ENCODE measurements around the gene ASS1.

The ASS1 gene

DNA sequence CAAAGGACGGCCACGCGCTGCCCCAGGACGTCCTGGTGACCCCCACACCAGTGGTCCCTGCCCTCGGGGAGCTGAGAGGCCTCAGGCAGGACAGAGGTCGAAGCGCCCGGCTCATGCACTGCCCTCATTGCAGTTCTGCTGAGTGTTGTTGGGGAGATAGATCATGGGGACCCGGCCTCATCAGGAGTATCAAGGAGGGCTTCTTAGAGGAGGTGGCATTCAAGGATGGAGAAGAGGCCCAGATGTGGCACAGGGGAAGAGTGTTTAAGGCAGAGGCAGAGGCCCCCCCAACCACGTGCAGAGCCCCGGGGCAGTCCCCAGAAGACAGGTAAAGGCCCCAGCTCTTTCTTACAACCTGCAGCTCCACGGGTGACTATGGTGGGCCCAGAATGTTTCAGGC lies 26.2 kb downstream of the ASS1 start:
- no peak for DNase-seq

DNA sequence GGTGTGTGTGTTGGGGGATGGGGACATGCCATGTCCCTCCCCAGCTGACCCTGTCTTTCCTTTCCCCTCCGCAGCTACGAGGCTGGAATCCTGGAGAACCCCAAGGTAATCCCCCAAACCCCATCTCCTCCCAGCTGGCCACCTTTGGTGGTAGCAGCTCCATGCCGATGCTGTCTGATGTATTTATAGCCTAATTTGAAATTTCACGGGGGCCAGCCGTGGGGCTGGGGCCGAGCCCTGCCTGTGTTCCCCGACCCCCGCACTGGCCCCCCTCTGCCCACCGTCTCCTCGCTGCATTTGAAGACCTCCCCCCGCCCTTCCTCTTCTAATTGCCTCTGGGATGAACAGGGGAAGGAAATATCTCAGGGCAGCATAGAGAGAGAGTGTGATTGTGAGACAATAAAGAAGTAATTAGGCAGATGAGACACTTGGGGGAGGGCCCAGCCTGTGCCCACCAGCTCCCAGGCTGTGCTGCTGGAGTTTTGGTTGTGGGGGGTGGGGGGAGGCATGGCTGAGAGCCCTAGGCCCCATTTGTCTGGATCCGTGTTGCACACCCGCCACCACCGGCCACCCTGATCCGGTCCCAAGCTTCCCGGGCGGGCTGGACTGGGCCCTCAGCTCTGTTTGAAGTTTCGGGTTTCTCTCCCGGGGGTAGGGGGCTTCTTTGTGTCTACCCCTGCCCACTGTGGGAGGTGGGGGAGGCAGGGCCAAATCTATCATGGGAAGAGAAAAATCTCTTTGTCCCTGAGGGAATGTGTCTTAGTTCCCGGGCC lies 26.8 kb downstream of the ASS1 start:
- no peak for DNase-seq

DNA sequence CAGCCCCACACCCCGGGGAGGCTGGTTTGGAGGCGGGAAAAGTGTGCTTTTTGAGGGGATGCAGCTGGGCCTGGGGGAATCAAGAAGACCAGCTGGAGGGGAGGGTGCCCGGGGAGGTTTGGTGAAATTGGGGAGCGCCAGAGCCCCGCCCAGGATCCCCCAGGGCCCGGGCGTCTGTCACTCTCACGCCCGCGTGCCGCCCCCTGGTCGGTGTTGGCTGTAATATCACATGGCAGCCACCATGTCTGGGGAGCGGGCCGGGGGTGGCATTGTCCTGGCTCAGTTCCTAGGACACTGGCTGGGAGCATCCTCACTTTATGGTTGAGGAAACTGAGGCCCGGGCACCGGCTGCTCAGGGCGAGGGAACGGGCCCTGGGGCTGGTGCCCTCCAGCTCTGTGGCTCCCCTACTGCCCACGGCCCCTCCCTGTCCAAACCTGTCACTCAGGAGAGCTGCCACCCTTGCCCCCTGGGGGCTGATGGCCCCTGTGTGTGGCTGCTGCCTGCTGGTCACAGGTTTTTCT lies 27.5 kb downstream of the ASS1 start:
- DNase-seq, result no peak

DNA sequence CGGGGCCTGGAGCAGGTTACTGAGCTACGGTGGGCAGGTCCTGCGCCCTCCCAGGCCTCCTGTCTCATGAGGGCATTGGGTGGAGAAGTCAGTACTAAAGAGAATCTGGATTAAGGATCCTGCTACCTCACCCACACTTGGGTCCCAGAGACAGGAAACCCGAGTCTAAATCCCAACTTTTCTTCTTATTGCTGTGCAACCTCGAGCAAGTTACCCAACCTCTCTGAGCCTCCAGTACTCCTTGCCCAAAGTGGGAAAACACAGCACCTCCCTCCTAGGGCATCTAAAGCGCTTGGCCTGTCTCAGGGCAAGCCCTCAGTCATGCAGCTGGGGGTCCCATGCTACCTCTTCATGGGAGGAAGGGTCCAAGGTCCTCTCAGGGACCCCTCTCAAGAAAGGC lies 28.2 kb downstream of the ASS1 start:
- DNase-seq, result no peak

DNA sequence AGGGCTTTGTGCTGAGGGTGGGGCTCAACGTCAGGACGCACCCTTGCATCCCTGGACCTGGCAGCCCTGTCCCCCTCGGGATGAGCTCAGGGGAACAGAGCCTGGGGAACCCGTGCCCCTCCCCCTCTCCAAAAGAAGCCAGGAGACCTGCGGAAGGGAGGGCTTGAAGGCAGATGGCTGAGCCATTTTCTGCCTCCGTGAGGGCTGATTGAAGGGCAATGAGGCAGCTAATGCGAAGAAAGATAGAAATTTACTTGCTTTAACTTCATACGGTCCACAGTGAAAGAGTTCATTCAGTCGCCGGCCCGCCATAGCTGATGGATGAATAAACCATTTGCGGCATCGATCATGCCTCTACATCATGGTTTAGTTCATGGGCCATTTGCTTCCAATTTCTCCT lies 28.8 kb downstream of the ASS1 start:
- no peak for DNase-seq

DNA sequence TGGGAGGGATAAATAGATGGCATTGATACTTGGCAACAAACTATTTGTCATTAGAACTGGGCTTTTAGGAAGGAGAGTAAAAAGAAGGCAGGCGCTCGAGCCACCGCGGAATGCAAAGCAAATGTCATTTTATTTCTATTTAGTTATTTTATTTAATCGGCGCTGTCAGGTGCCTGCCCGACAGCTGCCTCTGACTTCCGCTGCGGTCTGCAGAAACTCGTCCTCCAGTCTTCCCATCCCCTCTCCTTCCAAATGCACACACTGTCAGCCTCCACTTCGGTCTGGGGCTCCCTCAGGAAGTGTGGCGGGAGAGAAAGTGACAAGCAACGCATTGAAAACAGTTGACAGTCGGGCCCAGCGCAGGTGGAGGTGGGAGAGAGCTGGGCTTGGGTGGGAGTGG lies 29.3 kb downstream of the ASS1 start:
- DNase-seq, result no peak

DNA sequence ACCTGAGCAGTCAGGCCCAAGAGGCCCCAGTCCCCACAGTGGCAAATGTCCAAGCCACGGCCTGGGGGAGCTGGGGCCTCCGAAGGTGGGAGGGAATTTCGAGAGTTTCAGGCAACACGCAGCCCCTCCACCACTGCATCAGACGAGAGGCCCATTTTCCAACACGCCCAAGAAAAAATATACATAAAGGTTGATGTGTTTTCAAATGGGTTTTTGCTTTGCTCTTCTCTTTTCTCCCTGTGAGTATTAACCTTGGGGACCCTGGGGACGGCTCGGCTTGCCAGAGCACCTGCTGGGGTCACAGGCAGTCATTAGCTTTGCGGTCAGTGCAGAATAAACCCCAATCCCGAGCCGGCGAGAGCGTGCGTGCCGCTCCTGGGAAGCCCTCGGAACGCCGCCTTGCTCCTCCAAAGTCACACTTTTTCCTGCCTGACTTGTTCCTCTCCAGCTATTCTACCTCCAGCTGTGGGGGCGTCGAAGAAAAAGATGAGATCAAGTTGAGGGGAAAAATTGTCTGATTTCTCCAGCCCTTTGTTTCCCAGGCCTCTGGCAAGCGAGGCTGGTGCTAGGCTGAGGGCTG lies 31.5 kb downstream of the ASS1 start:
- no peak for DNase-seq

DNA sequence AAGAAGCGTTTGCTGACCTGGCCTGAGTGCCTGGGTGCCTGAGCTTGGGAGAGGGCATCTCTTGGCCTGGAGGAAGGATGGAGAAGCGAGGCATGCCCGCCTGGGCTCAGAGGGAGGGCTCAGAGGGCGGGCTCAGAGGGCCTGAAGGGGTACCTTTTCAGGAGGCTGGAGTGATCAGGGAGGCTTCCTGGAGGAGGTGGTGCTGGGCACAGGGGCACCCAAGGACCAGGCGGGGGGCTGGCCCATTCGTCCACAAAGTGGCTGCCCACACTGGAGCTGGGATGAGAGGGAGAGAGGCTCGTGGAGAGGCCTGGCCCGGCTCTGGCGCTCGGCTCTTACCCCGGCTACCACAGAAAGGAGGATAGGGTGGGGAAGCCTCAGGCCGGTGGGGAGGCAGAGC lies 32.8 kb downstream of the ASS1 start:
- no peak for DNase-seq

DNA sequence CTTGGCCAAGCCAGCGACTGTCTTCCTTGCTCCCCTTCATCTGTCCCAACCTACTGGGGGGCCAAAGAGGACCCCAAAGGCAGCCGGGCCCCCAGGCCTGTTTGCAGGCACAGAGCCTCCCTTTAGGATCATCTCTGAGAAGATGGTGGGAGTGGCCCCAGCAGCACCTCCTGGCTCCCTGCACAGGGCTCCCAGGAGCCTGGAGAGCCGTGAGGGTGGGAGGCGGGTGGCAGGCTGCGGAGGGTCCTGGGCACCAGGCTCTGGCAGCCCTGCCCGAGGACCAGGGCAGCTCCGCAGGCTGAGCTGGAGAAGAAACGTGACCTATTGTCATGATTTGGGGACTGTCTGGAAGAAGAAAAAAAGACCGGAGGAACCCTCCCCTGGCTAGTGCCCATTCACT lies 33.4 kb downstream of the ASS1 start:
- DNase-seq, result no peak

DNA sequence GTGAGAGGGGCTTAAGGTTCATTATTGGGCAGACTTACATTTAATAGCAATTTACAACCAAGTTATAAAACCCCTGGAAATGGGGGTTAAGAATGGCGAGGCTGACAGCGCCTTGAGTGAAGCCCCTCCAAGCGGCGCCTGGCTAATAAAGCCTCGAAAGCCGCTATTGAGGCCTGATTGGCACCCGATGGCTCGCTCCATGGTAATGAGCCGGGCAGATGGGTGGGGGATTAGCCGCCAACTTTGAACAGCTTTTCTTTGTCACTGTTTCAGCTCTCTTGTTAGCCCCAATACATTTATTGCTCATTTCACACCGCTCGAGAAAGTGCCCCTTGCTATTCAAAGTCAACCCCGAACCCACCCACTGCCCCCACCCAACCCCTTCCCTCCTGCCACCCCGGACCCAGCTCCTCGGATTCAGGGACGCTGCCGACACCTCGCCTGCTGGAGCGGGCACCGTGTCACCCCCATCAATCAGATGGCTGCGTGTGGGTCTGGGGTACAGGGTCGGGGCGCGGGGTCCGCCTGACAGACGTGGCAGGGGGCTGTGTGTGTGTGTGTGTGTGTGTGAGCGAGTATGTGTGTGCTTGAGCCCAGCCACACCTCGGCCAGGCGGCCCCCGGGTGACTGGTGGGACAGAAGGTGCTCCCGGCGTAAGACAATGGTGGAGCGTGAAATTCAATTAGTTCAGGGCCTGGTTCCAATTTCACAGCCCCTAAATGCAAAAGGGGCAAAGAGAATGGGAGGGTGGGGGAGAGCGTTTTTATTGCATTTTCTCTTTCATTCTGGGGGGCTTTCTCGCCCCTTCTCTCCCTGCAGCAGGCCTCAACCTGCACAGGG lies 34.2 kb downstream of the ASS1 start:
- no peak for DNase-seq

DNA sequence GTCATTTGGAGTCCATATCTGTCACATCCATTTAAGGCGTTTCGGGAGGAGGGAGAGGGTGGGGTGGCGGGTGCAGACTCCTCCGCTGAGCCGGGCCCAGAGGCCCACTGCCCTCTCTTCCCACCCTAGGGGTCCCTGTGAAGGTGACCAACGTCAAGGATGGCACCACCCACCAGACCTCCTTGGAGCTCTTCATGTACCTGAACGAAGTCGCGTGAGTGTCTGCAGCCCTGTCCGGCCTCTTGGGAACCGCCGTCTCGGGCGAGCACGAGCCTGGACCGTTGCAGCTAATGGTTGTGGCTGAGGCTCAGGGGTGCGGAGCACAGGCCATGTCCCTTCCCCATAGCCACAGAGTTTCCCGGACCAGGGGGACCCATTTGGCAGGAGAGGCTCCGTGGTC lies 34.8 kb downstream of the ASS1 start:
- DNase-seq, result no peak

DNA sequence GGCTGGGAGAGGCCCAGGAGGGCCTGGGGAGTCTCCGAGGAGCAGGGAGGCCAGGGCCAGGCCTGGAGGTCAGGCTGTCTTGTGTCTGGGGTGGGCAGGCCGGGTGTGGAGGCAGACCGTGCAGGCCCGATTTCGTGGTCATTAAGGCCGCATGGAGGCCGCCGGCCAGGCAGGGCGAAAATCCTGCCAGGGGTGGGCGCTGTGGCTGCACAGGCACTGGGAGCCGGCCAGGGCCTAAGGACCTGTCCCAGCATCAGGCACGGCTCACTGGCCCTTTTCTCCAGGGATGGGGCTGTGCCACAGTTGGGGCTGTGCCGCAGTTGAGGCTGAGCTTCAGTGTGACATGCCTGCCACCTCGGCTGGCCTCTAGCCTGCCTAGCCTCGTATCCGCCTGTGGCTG lies 35.9 kb downstream of the ASS1 start:
- DNase-seq, result peak in 5 of 51 donors; percentile 6 to 30 (median 15)

DNA sequence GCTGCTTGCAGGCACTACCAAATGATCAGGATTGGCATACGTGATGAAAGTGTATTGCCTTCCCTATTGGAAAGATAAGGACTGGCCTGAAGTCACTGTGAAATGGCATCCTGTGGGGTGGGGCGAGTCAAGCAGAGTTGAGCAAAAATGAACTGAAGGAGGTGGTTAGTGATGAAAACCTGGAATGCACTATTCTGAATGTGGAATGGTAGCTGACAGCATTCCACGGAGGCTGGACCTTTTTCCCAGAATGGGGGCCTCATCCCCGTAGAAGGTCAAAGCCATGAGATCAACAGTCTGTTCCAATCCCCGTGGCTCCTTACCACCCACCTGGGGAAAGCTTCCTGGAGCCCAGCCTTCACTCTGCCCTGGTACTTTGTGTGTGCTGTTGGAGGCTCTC lies 37.7 kb downstream of the ASS1 start:
- DNase-seq, result no peak

DNA sequence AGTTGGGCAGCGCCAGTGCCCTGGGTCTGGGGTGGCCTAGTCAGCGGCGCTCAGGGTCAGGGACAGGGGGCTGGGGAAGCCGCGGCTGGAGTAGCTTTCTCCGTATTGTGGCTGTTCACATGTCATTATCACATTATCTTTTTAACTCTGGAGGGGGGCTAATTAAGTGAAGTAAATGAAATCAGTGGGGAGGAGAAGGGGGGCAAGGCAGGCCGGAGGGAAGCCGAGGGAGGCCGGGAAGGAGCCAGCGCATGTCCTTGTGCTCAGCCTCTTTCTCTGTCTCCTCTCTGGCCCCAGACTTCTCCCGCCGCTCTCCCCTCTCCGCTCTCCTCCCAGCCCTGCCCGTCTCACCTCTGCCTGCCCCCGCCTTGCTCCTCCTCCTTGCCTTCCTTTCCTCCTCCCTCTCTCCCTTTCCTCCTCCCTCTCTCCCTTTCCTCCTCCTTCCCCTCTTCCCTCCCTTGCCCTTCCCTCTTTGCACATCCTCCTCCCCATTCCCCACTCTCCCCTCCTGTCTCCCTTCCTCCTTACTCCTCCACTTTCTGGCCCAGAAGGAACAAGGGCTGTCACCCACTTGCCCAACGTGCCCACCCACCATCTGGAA lies 38.7 kb downstream of the ASS1 start:
- DNase-seq, result no peak

DNA sequence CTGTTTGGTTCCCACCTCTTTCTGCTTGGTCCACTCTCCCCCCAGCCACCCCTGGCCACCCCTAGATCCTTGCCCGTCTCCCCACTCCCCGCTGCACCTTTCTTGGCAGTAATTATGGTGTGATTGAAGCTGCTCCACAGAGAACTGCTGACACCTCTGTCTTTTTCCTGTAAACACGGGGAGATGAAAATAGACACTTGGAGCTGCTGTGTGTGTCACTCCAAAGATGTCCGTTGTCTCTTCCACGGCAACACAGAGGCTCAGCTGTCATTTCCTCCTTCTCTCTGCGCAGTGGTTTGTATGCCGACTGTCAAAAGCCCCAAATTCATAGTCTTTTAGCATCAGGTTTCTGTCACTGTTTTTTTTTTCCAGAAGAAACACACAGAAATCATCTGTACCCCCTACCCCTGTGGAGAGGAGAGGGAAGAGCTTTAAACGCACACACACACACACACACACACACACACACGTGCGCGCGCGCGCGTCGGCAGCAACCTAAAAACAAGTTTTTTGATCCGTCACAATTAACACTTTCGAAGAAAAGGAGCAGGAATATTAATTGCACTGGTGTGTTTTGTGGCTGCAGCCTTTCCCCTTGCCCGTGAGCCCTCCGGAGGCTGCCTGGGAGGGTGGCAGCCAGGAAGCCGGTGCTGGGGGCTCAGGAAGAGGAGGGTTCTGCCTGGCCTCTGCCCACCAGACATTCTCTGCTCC lies 39.8 kb downstream of the ASS1 start:
- DNase-seq, result no peak

DNA sequence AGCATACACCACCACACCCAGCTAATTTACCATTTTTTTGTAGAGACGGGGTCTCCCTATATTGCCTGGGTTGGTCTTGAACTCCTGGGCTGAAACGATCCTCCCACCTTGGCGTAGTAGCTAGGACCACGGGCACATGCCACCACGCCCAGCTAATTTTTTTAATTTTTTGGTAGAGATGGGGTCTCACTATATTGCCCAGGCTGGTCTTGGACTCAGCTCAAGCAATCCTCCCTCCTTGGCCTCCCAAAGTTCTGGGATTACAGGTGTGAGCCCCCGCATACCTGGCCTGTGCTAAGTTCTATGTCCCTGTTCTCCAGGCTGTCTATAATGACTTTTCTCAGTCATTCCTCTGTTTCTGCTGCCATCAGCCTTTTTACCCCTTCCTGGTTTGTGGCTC lies 41.3 kb downstream of the ASS1 start:
- DNase-seq, result no peak

DNA sequence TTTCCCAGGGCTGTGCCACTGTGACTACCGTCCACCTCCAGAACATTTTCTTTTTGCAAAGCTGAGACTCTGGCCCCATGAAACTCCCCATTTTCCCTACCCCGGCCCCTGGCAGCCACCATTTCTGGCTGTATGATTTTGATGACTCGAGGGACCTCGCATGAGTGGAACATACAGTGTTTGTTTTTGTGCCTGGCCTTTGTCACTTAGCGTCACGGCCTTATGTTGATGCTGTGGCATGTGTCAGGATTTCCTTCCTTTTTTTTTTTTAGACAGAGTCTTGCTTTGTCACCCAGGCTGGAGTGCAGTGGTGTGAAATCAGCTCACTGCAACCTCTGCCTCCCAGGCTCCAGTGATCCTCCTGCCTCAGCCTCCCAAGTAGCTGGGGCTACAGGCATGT lies 42.7 kb downstream of the ASS1 start:
- no peak for DNase-seq

DNA sequence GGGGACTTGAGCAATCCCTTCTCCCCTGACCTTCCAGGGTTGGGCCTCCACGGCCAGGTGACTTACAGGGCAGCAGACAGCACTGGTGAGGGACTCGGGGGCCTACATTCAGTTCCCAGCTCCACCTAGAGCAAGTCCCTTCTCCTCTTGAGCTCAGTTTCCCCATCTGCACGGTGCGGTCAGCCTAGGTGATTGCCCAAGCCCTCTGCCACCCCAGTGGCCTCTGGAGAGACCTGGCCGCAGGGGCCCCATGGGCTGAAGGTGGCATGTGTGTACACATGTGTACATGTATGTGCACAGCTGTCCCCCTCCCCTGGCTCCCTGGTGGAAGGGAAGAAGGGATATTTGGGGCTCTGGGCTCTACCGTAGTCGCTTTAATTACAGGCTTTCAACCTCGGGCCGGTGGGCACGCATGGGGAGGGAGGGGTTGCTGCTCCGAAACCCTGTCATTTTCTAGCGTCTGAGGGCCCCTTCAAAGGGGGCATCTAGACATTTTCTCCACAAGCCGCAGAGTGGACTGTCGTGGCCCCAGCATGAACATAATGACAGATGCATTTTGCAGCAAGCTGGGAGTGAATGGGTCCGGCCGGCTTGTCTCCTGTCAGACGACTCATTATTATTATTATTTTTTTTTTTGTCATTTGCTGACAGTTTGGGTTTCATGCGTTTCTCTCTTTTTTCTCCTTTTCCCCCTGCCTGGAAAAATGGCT lies 44.0 kb downstream of the ASS1 start:
- DNase-seq, result no peak

DNA sequence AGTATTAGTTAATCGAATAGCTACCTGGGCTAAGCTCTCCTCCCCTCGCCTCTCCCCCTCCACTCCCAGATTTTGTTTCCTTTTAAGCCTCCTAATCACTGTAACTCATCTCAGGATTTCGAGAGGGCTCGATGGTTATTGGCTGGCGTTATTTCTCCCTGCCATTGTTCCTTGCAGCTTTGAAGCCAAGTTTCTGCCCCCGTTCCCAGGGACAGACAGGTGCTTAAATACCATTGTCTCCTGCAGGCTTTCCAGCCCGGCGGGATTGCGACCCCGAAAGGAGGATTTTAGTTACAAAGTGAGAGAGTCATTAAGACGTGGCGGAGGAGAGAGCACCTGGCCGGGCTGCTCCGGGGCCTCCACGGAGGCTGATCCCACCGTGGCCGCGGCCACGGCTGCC lies 46.2 kb downstream of the ASS1 start:
- no peak for DNase-seq

DNA sequence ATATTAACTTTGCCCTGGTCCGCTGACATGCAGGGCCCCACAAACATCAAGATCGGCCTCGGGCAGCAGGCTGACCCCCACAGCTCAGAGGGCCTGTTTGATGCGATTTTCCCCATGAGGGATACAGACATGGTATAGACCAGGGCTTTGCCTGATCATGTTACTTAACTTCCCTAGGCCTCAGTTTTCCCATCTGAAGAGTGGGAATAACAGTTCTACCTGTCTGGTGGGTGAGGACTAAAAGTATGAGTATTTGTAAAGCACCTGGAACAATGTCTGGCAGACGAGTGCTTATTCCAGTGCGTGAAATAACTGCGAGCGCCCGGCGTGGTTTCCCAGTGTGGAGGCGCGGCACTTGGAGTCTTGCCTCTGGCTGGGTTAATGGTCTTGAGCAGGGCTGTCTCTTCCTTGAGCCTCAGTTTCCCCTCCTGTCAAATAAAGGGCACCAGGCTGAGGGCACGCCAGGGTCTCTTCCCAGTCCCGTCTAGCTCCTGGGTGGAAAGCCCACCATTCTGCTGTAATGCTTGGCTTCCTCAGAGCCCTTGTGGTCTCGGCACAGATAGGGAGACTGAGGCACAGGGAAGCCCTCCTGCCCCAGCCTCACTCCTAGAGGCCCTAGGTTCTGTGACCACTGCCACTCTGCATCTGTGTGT lies 47.2 kb downstream of the ASS1 start:
- no peak for DNase-seq

Data from hypothalamus (tissue), 51 donors.